Fibroblast of lung (primary cell): ENCODE data around the gene MYO18B. TPM values are rescaled to one million over a fixed set of nuclear protein-coding genes. Genes with fewer than 3 reads are reported as not detected.

Experiments
- DNase-seq, 2 donors: peaks; one replicate each; pipeline versions ENCODE4 v3.0.0 to v3.0.0-alpha.2; 2010; ENCODE audit warnings: low read depth in 2 of 2
- H2AFZ ChIP-seq: 2 replicates; pipeline ENCODE4 v1.5.1; 2012; ENCODE audit warnings: low read length, control low read depth, inconsistent platforms
- H3K27ac ChIP-seq: 2 replicates; pipeline ENCODE4 v1.5.1; 2011; ENCODE audit warnings: low read length, control low read depth; ENCODE audit not compliant: insufficient read depth
- H3K27me3 ChIP-seq: 2 replicates; pipeline ENCODE4 v1.5.1; 2011; ENCODE audit warnings: mild to moderate bottlenecking, low read length; ENCODE audit not compliant: control insufficient read depth, insufficient read depth
- H3K36me3 ChIP-seq: 2 replicates; pipeline ENCODE4 v1.5.1; 2011; ENCODE audit warnings: low read length; ENCODE audit not compliant: control insufficient read depth, insufficient read depth
- H3K4me1 ChIP-seq: 2 replicates; pipeline ENCODE4 v1.5.1; 2011; ENCODE audit warnings: low read length; ENCODE audit not compliant: control insufficient read depth, insufficient read depth; ENCODE audit errors: extremely low read depth
- H3K4me2 ChIP-seq: 2 replicates; pipeline ENCODE4 v1.5.1; 2011; ENCODE audit warnings: low read length, control low read depth; ENCODE audit not compliant: insufficient read depth; ENCODE audit errors: extremely low read depth
- H3K4me3 ChIP-seq, 4 experiments: fragments of 200-600 bp in 1 of 4; sonication (generic) in 1 of 4; replicated peaks in 1 of 4; 2 replicates each; pipeline ENCODE4 v1.5.1; 2011 to 2016; ENCODE audit warnings: low read length in 4 of 4, low read depth in 3 of 4, mild to moderate bottlenecking in 3 of 4, control low read depth in 2 of 4, inconsistent platforms in 1 of 4, mixed read lengths in 1 of 4; ENCODE audit not compliant: insufficient read depth in 1 of 4; ENCODE audit errors: control extremely low read depth in 1 of 4
- H3K79me2 ChIP-seq: 2 replicates; pipeline ENCODE4 v1.5.1; 2012; ENCODE audit warnings: mild to moderate bottlenecking, low read length, inconsistent platforms; ENCODE audit not compliant: control insufficient read depth, insufficient read depth
- H3K9ac ChIP-seq: 2 replicates; pipeline ENCODE4 v1.5.1; 2011; ENCODE audit warnings: mild to moderate bottlenecking, low read length, control low read depth; ENCODE audit not compliant: insufficient read depth
- H3K9me3 ChIP-seq: 2 replicates; pipeline ENCODE4 v1.5.1; 2012; ENCODE audit warnings: low read depth, low read length; ENCODE audit not compliant: control insufficient read depth, insufficient read depth
- H4K20me1 ChIP-seq: 2 replicates; pipeline ENCODE4 v1.5.1; 2011; ENCODE audit warnings: low read length; ENCODE audit not compliant: control insufficient read depth, insufficient read depth; ENCODE audit errors: extremely low read depth
- EZH2 ChIP-seq: IDR thresholded peaks from 2 replicates; pipeline ENCODE4 v1.5.1; 2012; ENCODE audit warnings: low read length, control low read depth, mild to moderate bottlenecking; ENCODE audit errors: missing control alignments
- polyA plus RNA-seq, 2 donors: library from polyadenylated mRNA; depleted of rRNA in 1 of 2; stranded (reverse) in 1 of 2; unstranded in 1 of 2; fragments of >200 nt; gene quantifications; 2 replicates each; pipeline ENCODE4 v1.2.1, GENCODE V29; 2011 to 2012; ENCODE audit warnings: missing spikeins in 1 of 2
- total RNA-seq: library from RNA; depleted of rRNA; stranded (reverse); fragments of >200 nt; gene quantifications from 2 replicates; pipeline ENCODE4 v1.2.1, GENCODE V29; 2014
- TF ChIP-seq, protein P1 (sequence below), 2 donors: IDR thresholded peaks in 1 of 2; conservative IDR thresholded peaks in 1 of 2; 1 replicate in 1 of 2; 2 replicates in 1 of 2; pipeline ENCODE4 v1.5.1; 2011 to 2012; ENCODE audit warnings: low read length in 2 of 2, control low read depth in 1 of 2, inconsistent platforms in 1 of 2, low read depth in 1 of 2, mild to moderate bottlenecking in 1 of 2

The MYO18B gene
- total and polyA plus RNA-seq, 2 donors (not counting 1 experiment from before 2014, with no cell fraction given), result 0.17 TPM; not detected in 1

- no peak overlapping the region for H2AFZ ChIP-seq
- H3K27ac ChIP-seq, result no peak overlapping the region
- H3K9me3 ChIP-seq, result no peaks in the 10 kb centered on the region
- no peak for DNase-seq
- no peak overlapping the region for H3K4me3 ChIP-seq
- TF ChIP-seq, protein P1, sequence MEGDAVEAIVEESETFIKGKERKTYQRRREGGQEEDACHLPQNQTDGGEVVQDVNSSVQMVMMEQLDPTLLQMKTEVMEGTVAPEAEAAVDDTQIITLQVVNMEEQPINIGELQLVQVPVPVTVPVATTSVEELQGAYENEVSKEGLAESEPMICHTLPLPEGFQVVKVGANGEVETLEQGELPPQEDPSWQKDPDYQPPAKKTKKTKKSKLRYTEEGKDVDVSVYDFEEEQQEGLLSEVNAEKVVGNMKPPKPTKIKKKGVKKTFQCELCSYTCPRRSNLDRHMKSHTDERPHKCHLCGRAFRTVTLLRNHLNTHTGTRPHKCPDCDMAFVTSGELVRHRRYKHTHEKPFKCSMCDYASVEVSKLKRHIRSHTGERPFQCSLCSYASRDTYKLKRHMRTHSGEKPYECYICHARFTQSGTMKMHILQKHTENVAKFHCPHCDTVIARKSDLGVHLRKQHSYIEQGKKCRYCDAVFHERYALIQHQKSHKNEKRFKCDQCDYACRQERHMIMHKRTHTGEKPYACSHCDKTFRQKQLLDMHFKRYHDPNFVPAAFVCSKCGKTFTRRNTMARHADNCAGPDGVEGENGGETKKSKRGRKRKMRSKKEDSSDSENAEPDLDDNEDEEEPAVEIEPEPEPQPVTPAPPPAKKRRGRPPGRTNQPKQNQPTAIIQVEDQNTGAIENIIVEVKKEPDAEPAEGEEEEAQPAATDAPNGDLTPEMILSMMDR (conservative IDR thresholded peaks at IDR 0.05 in 1 of 2, IDR thresholded peaks at IDR 0.05 in 1 of 2; ENCODE audit: low read depth in 1 of 2, low read length in 2 of 2), result no peak
- TF ChIP-seq EZH2, result no peak
- H3K79me2 ChIP-seq, result no peaks in the 10 kb centered on the region
- H4K20me1 ChIP-seq, result no peaks in the 10 kb centered on the region
- H3K36me3 ChIP-seq, result no peaks in the 10 kb centered on the region
- no peaks in the 10 kb centered on the region for H3K27me3 ChIP-seq
- H3K9ac ChIP-seq, result no peak overlapping the region
- no peak overlapping the region for H3K4me2 ChIP-seq
- H3K4me1 ChIP-seq, result no peaks in the 10 kb centered on the region
These were observed 229.2 kb downstream of the MYO18B start for GRCh38 chr22:25970999-25971811.

GRCh38 chr22:25972397-25972796, 230.4 kb downstream of the MYO18B start:
- Histone ChIP-seq H3K4me3 (no peak overlapping the region), H3K27me3 (no peaks in the 10 kb centered on the region), H2AFZ (no peak overlapping the region), H3K79me2 (no peaks in the 10 kb centered on the region), H3K36me3 (no peaks in the 10 kb centered on the region), H3K27ac (no peak overlapping the region), H4K20me1 (no peaks in the 10 kb centered on the region), H3K9me3 (no peaks in the 10 kb centered on the region), H3K4me2 (no peak overlapping the region), H3K9ac (no peak overlapping the region), H3K4me1 (no peaks in the 10 kb centered on the region)
- TF ChIP-seq EZH2, result no peak
- TF ChIP-seq, protein P1 (conservative IDR thresholded peaks at IDR 0.05 in 1 of 2, IDR thresholded peaks at IDR 0.05 in 1 of 2; ENCODE audit: low read depth in 1 of 2, low read length in 2 of 2), result no peak
- no peak for DNase-seq

DNA sequence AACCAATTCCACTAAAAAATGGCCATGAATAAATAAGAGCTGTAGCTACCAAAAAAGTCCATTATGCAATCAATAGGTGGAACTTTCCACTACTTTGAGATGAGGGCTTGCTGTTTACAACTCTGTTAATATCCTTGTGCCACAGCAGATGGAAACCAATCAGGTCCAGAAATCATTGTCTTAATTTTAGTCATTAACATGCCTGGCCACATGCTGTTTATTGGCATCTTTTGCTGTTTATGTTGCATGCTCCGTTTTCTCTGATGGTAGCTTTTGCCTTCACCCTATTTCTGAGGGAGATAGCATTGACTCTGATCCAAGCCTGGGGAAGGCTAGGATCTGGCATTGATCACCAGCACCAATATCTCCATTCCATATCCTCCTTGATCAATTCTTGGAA, 234.4 kb downstream of the MYO18B start:
- no peaks in the 10 kb centered on the region for H3K79me2 ChIP-seq
- H2AFZ ChIP-seq, result no peak overlapping the region
- no peaks in the 10 kb centered on the region for H3K36me3 ChIP-seq
- no peak for TF ChIP-seq EZH2
- TF ChIP-seq, protein P1 (conservative IDR thresholded peaks at IDR 0.05 in 1 of 2, IDR thresholded peaks at IDR 0.05 in 1 of 2; ENCODE audit: low read depth in 1 of 2, low read length in 2 of 2), result no peak
- no peak for DNase-seq
- no peak overlapping the region for H3K27ac ChIP-seq
- no peaks in the 10 kb centered on the region for H4K20me1 ChIP-seq
- no peaks in the 10 kb centered on the region for H3K9me3 ChIP-seq
- no peak overlapping the region for H3K4me3 ChIP-seq
- no peak overlapping the region for H3K9ac ChIP-seq
- H3K4me1 ChIP-seq, result no peaks in the 10 kb centered on the region
- no peaks in the 10 kb centered on the region for H3K27me3 ChIP-seq
- H3K4me2 ChIP-seq, result no peak overlapping the region
